Melanocyte of skin (primary cell): ENCODE results near the gene SOWAHC. TPM values are rescaled to one million over a fixed set of nuclear protein-coding genes. Genes with fewer than 3 reads are reported as not detected.

Source experiments
- total RNA-seq, 2 donors: library from RNA; depleted of rRNA; stranded (reverse); fragments of >200 nt; gene quantifications; 2 replicates each; pipeline ENCODE4 v1.2.3, GENCODE V29; 2012

SOWAHC gene
- 10 to 100 TPM in 1 of 2 donors, 1 to 10 TPM in 1; 8.3 to 10.3 TPM for total RNA-seq

GRCh38 chr2:109613922-109614714 is at the start of gene SOWAHC, which contains the start of gene SEPTIN10:
Gene SOWAHC (plus strand): TSS chr2:109614364. CDS start chr2:109614490, 126 bp downstream.
Gene SEPTIN10 (minus strand): TSS chr2:109613966. CDS start chr2:109613827, 139 bp downstream.

Other genes starting within 250 kb of the SOWAHC start
- 10 to 100 TPM; 51.6 to 55.1 TPM for gene SEPTIN10, start 398 bp upstream of the SOWAHC start, total RNA-seq
- 10 to 100 TPM; 11.3 to 34.4 TPM for gene RGPD5, start 179.9 kb downstream of the SOWAHC start, total RNA-seq